ENCODE data around the gene PSMB2. TPM values are rescaled to one million over a fixed set of nuclear protein-coding genes. Genes with fewer than 3 reads are reported as not detected.

The PSMB2 gene
- total RNA-seq, 1 donor from 2014 or later = 44.1 TPM

- Histone ChIP-seq H3K36me3 (no peaks in the 10 kb centered on the region), H3K4me3 (peak overlapping the region; percentile 96), H3K27me3 (no peaks in the 10 kb centered on the region), H3K9me3 (no peaks in the 10 kb centered on the region), H3K27ac (peak overlapping the region; percentile 93), H3K4me1 (peaks cover 10% of the 10 kb centered on the region)
- ATAC-seq = no peak
- DNase-seq = no peak
- no peak for TF ChIP-seq CTCF (IDR thresholded peaks at IDR 0.05)
- intact Hi-C loops (cut with DNase I) = no loop called here
Observed at GRCh38 chr1:35642471-35642955, 1.2 kb upstream of the PSMB2 start.

GRCh38 chr1:35640380-35641232, 720 bp downstream of the PSMB2 start:
- intact Hi-C loops (cut with DNase I) = no loop called here

GRCh38 chr1:35637401-35637809, 3.9 kb downstream of the PSMB2 start:
- Histone ChIP-seq H3K4me3 (peak overlapping the region; percentile 39), H3K27me3 (no peaks in the 10 kb centered on the region), H3K9me3 (no peaks in the 10 kb centered on the region), H3K27ac (peak overlapping the region; percentile 72), H3K36me3 (peaks cover 37% of the 10 kb centered on the region), H3K4me1 (peaks cover 15% of the 10 kb centered on the region)
- intact Hi-C loops (cut with DNase I) = no loop called here
- DNase-seq (no peak), ATAC-seq (no peak)
- TF ChIP-seq CTCF (IDR thresholded peaks at IDR 0.05) = no peak

More at GRCh38 chr1:35640380-35641232, 720 bp downstream of the PSMB2 start:
- DNase-seq (no peak), ATAC-seq (no peak)
- H3K36me3 ChIP-seq = peaks cover 5% of the 10 kb centered on the region
- TF ChIP-seq CTCF (IDR thresholded peaks at IDR 0.05) = no peak
- H3K4me1 ChIP-seq = peaks cover 18% of the 10 kb centered on the region
- H3K27me3 ChIP-seq = no peaks in the 10 kb centered on the region
- H3K4me3 ChIP-seq = peak overlapping the region; percentile 96
- peak overlapping the region; percentile 93 for H3K27ac ChIP-seq
- H3K9me3 ChIP-seq = no peaks in the 10 kb centered on the region

- intact Hi-C loops (cut with DNase I) = no loop called here
- DNase-seq (no peak), ATAC-seq (no peak)
- Histone ChIP-seq H3K27ac (no peak overlapping the region), H3K9me3 (no peaks in the 10 kb centered on the region), H3K4me1 (peaks cover 11% of the 10 kb centered on the region), H3K36me3 (peaks cover 76% of the 10 kb centered on the region), H3K4me3 (no peak overlapping the region), H3K27me3 (no peaks in the 10 kb centered on the region)
- no peak for TF ChIP-seq CTCF (IDR thresholded peaks at IDR 0.05)
Observed at GRCh38 chr1:35633547-35633946, 7.8 kb downstream of the PSMB2 start.

GRCh38 chr1:35631396-35631795, 9.9 kb downstream of the PSMB2 start:
- Histone ChIP-seq H3K27ac (no peak overlapping the region), H3K4me3 (no peak overlapping the region), H3K27me3 (no peaks in the 10 kb centered on the region), H3K36me3 (peaks cover 98% of the 10 kb centered on the region), H3K4me1 (no peaks in the 10 kb centered on the region), H3K9me3 (no peaks in the 10 kb centered on the region)
- intact Hi-C loops (cut with DNase I) = no loop called here
- ATAC-seq (no peak), DNase-seq (no peak)
- no peak for TF ChIP-seq CTCF (IDR thresholded peaks at IDR 0.05)
